NCI-H2227 (cell line): ENCODE results near the gene C19orf12.

Experiments
- DNase-seq: peaks from one replicate; lab custom pipeline; 2025; ENCODE audit not compliant: unreplicated experiment; lab: John Stamatoyannopoulos, UW

C19orf12 gene

GRCh38 chr19:29697523-29698261 lies 17.4 kb downstream of the C19orf12 start:
- DNase-seq: no peak

GRCh38 chr19:29696565-29696846 lies 18.6 kb downstream of the C19orf12 start:
- no peak for DNase-seq

GRCh38 chr19:29695765-29696564 lies 19.1 kb downstream of the C19orf12 start:
- DNase-seq: no peak

GRCh38 chr19:29694669-29695627 lies 20.1 kb downstream of the C19orf12 start:
- DNase-seq: peak; percentile 96

- DNase-seq: no peak
These were observed 20.9 kb downstream of the C19orf12 start for GRCh38 chr19:29694161-29694560.

- DNase-seq: peak; percentile 67
These were observed 24.2 kb downstream of the C19orf12 start for GRCh38 chr19:29690842-29691241.

GRCh38 chr19:29687897-29688728 lies 26.9 kb downstream of the C19orf12 start:
- no peak for DNase-seq

GRCh38 chr19:29687244-29687896 lies 27.7 kb downstream of the C19orf12 start:
- DNase-seq: no peak

GRCh38 chr19:29686285-29686805 lies 28.7 kb downstream of the C19orf12 start:
- no peak for DNase-seq

- DNase-seq: no peak
These were observed 29.7 kb downstream of the C19orf12 start for GRCh38 chr19:29685326-29685725.

GRCh38 chr19:29683009-29683408 lies 32.1 kb downstream of the C19orf12 start:
- DNase-seq: no peak

- DNase-seq: no peak
These were observed 32.7 kb downstream of the C19orf12 start for GRCh38 chr19:29682236-29682895.

- no peak for DNase-seq
These were observed 33.4 kb downstream of the C19orf12 start for GRCh38 chr19:29681422-29682235.

- no peak for DNase-seq
These were observed 34.1 kb downstream of the C19orf12 start for GRCh38 chr19:29680937-29681336.

- DNase-seq: no peak
These were observed 34.6 kb downstream of the C19orf12 start for GRCh38 chr19:29680447-29680846.

GRCh38 chr19:29679598-29680210 lies 35.4 kb downstream of the C19orf12 start:
- no peak for DNase-seq

- DNase-seq: no peak
These were observed 36.5 kb downstream of the C19orf12 start for GRCh38 chr19:29678484-29679106.
